Measurements from ENCODE around the gene TGFBR2. TPM values are rescaled to one million over a fixed set of nuclear protein-coding genes. Genes with fewer than 3 reads are reported as not detected.
A peak's percentile ranks its signal among the peaks of the same experiment; 100 is the strongest.

The TGFBR2 gene
- total and polyA plus RNA-seq, 8 donors, result 109 to 269 (median 122) TPM

DNA sequence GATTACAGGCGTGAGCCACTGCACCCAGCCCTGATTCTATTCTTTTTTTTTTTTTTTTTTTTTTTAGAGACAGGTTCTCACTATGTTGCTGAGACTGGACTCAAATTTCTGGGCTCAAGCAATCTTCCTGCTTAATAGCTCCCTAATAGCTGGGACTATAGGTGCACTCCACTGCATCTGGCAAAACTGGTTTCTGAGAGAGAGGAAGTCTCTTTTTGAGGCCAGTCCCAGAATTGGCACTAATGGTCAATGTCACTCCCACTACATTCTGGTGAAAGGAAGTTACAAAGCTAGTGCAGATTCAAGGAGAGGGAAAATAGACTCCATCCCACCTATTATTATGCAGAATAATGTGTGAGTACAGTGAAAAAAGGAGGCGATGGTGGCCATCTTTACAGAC lies 5.8 kb upstream of the TGFBR2 start:
- ATAC-seq, result peak; percentile 50
- intact Hi-C loops (cut with DNase I), result no loop called here
- peak in 1 of 4 donors; percentile 46 for DNase-seq

DNA sequence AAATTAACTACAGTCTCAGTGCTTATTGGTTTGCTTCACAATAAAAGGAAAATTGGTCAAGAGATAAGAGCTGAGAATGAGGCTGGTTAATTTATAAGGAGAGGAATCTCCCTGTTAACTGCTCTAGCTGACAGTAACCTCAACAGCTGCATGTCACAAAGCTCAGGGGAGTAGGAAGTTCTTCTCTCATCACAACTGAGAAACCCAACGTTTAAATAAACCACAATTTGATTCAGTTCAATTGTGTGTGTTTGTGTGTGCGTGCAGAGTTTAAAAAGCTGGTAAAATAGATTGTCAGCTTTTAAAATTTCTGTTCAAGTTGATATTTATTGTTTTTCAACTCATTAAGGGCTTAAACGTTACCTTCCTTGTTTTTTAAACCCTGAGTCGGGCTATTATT lies 3.5 kb upstream of the TGFBR2 start:
- Histone ChIP-seq H3K27ac (peak overlapping the region in 1 of 2 donors; percentile 39), H3K27me3 (no peaks in the 10 kb centered on the region), H3K4me1 (peaks cover 11 to 53% of the 10 kb centered on the region in 2 donors), H3K36me3 (no peaks in the 10 kb centered on the region), H3K9me3 (no peaks in the 10 kb centered on the region), H3K4me3 (no peak overlapping the region)
- DNase-seq, result no peak
- TF ChIP-seq, protein P1, sequence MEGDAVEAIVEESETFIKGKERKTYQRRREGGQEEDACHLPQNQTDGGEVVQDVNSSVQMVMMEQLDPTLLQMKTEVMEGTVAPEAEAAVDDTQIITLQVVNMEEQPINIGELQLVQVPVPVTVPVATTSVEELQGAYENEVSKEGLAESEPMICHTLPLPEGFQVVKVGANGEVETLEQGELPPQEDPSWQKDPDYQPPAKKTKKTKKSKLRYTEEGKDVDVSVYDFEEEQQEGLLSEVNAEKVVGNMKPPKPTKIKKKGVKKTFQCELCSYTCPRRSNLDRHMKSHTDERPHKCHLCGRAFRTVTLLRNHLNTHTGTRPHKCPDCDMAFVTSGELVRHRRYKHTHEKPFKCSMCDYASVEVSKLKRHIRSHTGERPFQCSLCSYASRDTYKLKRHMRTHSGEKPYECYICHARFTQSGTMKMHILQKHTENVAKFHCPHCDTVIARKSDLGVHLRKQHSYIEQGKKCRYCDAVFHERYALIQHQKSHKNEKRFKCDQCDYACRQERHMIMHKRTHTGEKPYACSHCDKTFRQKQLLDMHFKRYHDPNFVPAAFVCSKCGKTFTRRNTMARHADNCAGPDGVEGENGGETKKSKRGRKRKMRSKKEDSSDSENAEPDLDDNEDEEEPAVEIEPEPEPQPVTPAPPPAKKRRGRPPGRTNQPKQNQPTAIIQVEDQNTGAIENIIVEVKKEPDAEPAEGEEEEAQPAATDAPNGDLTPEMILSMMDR (IDR thresholded peaks at IDR 0.05), result no peak
- ATAC-seq, result no peak
- intact Hi-C loops (cut with DNase I), result no loop called here

More for the DNA sequence above, 5.8 kb upstream of the TGFBR2 start:
- H3K27me3 ChIP-seq, result no peaks in the 10 kb centered on the region
- TF ChIP-seq, protein P1 (IDR thresholded peaks at IDR 0.05), result no peak
- no peak overlapping the region for H3K4me3 ChIP-seq
- H3K4me1 ChIP-seq, result peaks cover 9 to 61% of the 10 kb centered on the region in 2 donors
- no peaks in the 10 kb centered on the region for H3K9me3 ChIP-seq
- peak overlapping the region in 1 of 2 donors; percentile 34 for H3K27ac ChIP-seq
- H3K36me3 ChIP-seq, result no peaks in the 10 kb centered on the region

DNA sequence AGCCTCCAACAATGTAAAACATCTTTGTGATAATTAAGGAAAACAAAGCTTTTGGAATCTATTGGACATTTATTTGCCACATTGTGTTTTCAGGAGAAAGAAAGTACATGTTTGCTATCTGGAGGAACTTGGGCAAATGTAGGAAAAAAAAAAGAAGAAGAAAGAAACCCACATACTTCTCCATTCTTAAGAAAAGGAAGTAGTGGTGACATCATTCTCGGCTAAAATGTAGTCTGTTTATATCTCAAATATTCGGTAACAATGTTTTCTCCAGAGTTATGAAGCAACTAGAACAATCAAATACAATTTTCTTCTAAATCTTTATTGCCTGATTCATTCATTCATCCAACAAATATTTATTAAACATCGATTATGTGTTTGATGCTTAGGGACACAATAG lies 2.3 kb upstream of the TGFBR2 start:
- intact Hi-C loops (cut with DNase I), result no loop called here
- Histone ChIP-seq H3K4me1 (peaks cover 11 to 54% of the 10 kb centered on the region in 2 donors), H3K27ac (peak overlapping the region; percentile 99 to 100), H3K36me3 (no peaks in the 10 kb centered on the region), H3K9me3 (no peaks in the 10 kb centered on the region), H3K27me3 (no peaks in the 10 kb centered on the region), H3K4me3 (no peak overlapping the region)
- TF ChIP-seq, protein P1 (IDR thresholded peaks at IDR 0.05), result no peak
- DNase-seq (no peak), ATAC-seq (no peak)

DNA sequence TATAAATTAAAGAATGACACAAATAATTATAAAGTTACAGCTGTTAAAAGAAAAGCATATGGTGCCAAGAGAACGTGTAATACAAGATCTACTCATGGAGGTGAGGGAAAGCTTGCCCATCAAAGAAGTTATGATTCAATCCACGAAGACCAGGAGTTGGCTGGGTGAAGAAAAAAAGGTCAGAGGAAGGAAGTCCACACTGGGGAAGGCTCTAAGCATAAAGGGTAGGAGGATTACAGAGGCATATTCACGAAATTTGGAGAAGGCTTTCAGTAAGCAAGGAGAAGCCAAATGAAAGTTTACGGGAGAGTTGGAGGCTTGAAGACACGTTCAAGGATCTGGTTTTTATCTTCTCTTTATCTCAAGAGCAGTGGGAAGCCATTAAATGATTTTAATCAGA lies 1.8 kb upstream of the TGFBR2 start:
- Histone ChIP-seq H3K4me1 (peaks cover 13 to 58% of the 10 kb centered on the region in 2 donors), H3K27me3 (no peaks in the 10 kb centered on the region), H3K9me3 (no peaks in the 10 kb centered on the region), H3K36me3 (no peaks in the 10 kb centered on the region), H3K27ac (peak overlapping the region; percentile 99 to 100), H3K4me3 (peak overlapping the region in 1 of 2 donors; percentile 6)
- intact Hi-C loops (cut with DNase I), result no loop called here
- no peak for DNase-seq
- no peak for ATAC-seq
- TF ChIP-seq, protein P1 (IDR thresholded peaks at IDR 0.05), result no peak

DNA sequence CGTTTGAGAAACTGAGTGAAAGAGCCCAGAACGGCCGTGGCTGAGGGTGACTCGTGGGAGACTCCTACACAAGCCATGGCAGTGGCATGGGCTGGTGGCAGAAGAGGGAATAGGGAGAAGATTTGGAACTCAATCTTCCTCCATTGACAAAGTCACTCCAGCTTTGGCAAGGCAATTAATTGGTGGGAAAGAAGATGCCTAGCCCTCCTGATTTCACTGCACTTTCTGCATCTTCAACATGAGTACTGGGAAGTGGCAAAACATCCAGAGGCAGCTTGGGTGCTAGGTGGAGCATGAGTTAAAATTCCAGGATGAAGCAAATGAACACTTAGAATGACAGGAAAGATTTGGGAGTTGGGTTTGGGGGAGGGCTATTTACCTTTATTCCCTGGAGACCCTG lies 1.4 kb upstream of the TGFBR2 start:
- no peak for ATAC-seq
- intact Hi-C loops (cut with DNase I), result no loop called here
- Histone ChIP-seq H3K36me3 (no peaks in the 10 kb centered on the region), H3K4me1 (peaks cover 17 to 63% of the 10 kb centered on the region in 2 donors), H3K9me3 (no peaks in the 10 kb centered on the region), H3K27ac (peak overlapping the region; percentile 99 to 100), H3K4me3 (peak overlapping the region in 1 of 2 donors; percentile 6), H3K27me3 (no peaks in the 10 kb centered on the region)
- DNase-seq, result no peak
- TF ChIP-seq, protein P1 (IDR thresholded peaks at IDR 0.05), result no peak

All from left lung (tissue), 10 donors.